DOHH2 (cell line): ENCODE results near the gene SIVA1.

Source experiments
- H3F3A ChIP-seq: fragments of 200-600 bp; sonication (generic), shearing (Covaris generic); 2 replicates; pipeline ENCODE4 v1.6.0; 2016; ENCODE audit warnings: antibody characterized with exemption, mild to moderate bottlenecking; ENCODE audit not compliant: control insufficient read depth, insufficient read depth
- H3K27ac ChIP-seq: fragments of 200-600 bp; sonication (generic); 2 replicates; pipeline ENCODE4 v1.5.1; 2014; ENCODE audit warnings: low read depth, mild to moderate bottlenecking, low read length, moderate library complexity
- H3K27me3 ChIP-seq: fragments of 200-600 bp; sonication (generic); 2 replicates; pipeline ENCODE4 v1.6.1; 2014; ENCODE audit warnings: mild to moderate bottlenecking, low read length, mixed read lengths; ENCODE audit not compliant: control insufficient read depth
- H3K36me3 ChIP-seq: fragments of 200-600 bp; sonication (generic); 2 replicates; pipeline ENCODE4 v1.6.1; 2014; ENCODE audit warnings: mild to moderate bottlenecking, low read length, moderate library complexity, mixed read lengths; ENCODE audit not compliant: control insufficient read depth
- H3K4me1 ChIP-seq: fragments of 200-600 bp; sonication (generic); 2 replicates; pipeline ENCODE4 v1.6.1; 2014; ENCODE audit warnings: mild to moderate bottlenecking, low read length, mixed read lengths; ENCODE audit not compliant: control insufficient read depth
- H3K4me2 ChIP-seq: fragments of 200-600 bp; sonication (generic); 2 replicates; pipeline ENCODE4 v1.6.0; 2014; ENCODE audit warnings: mild to moderate bottlenecking, low read length, moderate library complexity
- H3K4me3 ChIP-seq: fragments of 200-600 bp; sonication (generic); 2 replicates; pipeline ENCODE4 v1.5.1; 2014; ENCODE audit warnings: mild to moderate bottlenecking, low read length, mixed read lengths
- H3K79me2 ChIP-seq: fragments of 200-600 bp; sonication (generic); 2 replicates; pipeline ENCODE4 v1.6.1; 2014; ENCODE audit warnings: mild to moderate bottlenecking, low read length, mixed read lengths; ENCODE audit not compliant: control insufficient read depth
- H3K9me2 ChIP-seq: fragments of 200-600 bp; sonication (generic); replicated peaks from 2 replicates; pipeline ENCODE4 v1.6.1; 2014; ENCODE audit warnings: mild to moderate bottlenecking, low read length, mixed read lengths; ENCODE audit not compliant: control insufficient read depth
- H3K9me3 ChIP-seq: fragments of 200-600 bp; sonication (generic); 2 replicates; pipeline ENCODE4 v1.6.1; 2014; ENCODE audit warnings: antibody characterized with exemption, low read length, mixed read lengths; ENCODE audit not compliant: control insufficient read depth, insufficient read depth
- H4K20me1 ChIP-seq: fragments of 200-600 bp; sonication (generic); 2 replicates; pipeline ENCODE4 v1.6.0; 2014; ENCODE audit warnings: low read depth, mild to moderate bottlenecking, antibody characterized with exemption, low read length, moderate library complexity; ENCODE audit not compliant: control insufficient read depth, insufficient read depth
- CTCF ChIP-seq: fragments of 200-600 bp; sonication (generic); IDR thresholded peaks from one replicate; pipeline ENCODE4 v1.5.1; 2014; ENCODE audit warnings: antibody characterized with exemption, mild to moderate bottlenecking, low read depth, low read length; ENCODE audit not compliant: poor library complexity, severe bottlenecking
- EZH2phosphoT487 ChIP-seq: fragments of 200-600 bp; sonication (generic); IDR thresholded peaks from 2 replicates; pipeline ENCODE4 v1.6.1; 2017; ENCODE audit warnings: borderline replicate concordance, mild to moderate bottlenecking, antibody characterized with exemption, low read length, moderate library complexity, mixed read lengths

Gene SIVA1

DNA sequence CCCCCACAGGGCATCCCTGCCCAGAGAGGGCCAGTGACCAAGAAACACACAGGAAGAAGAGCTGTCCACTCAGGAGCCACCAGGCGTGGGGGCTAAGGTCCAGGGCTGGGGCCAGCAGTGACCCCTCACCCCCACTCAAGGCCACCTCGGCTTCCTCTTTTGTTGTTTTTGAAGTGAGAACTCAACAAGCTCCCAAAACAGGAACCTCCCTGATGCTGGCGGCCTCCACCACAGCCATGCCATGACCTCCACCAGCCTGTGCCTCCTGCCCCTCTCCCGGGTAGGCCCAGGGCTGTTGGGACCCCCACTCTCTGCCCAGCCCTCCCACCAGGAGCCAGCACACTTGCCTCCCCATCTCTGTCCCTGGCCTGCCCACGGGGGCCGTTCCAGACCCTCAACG is 34.8 kb downstream of the SIVA1 start:
- no peaks in the 10 kb centered on the region for H3K27me3 ChIP-seq
- H3K79me2 ChIP-seq, result peaks cover 46% of the 10 kb centered on the region
- no peaks in the 10 kb centered on the region for H3K4me1 ChIP-seq
- H3K4me3 ChIP-seq, result no peak overlapping the region
- H3K9me2 ChIP-seq, result no peaks in the 10 kb centered on the region
- no peaks in the 10 kb centered on the region for H3K9me3 ChIP-seq
- H3K4me2 ChIP-seq, result no peak overlapping the region
- peaks cover 41% of the 10 kb centered on the region for H3K36me3 ChIP-seq
- no peaks in the 10 kb centered on the region for H4K20me1 ChIP-seq
- no peak overlapping the region for H3K27ac ChIP-seq
- no peaks in the 10 kb centered on the region for H3F3A ChIP-seq
- TF ChIP-seq CTCF (no peak), EZH2phosphoT487 (no peak)

DNA sequence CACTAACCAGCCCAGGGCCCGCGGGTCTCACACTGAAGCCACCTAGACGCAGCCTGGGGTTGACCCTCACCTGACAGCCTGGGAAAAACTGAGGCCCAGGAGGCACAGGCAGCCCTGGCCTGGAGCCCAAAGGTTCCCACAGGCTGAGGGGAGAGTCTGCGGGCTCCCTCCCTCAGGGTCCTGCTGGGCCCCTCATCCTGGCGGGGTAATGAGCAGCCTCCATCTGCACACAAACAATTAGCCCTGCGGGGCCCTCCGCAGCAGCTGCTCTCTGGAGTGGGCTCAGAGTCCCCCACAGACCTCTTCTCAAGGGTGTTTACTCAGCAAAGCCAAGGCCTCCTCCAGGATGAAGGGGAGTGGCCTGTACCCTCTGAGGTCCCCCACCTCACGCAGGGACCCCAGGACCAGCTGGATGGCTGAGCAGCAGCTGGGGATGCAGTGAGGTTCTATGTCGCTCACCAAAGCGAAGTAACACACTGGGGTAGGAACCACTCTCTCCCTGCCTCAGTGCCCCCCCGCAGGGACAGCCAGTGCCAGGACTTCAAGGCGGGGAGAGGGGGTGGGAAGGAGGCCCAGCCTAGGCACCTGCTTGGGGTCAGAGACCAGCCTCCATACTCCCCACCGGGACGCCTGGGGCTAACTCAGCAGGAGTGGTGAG is 35.3 kb downstream of the SIVA1 start:
- Histone ChIP-seq H3K27me3 (no peaks in the 10 kb centered on the region), H4K20me1 (no peaks in the 10 kb centered on the region), H3F3A (no peaks in the 10 kb centered on the region), H3K4me2 (no peak overlapping the region), H3K79me2 (peaks cover 52% of the 10 kb centered on the region), H3K27ac (no peak overlapping the region), H3K4me1 (no peaks in the 10 kb centered on the region), H3K36me3 (peaks cover 41% of the 10 kb centered on the region), H3K9me3 (no peaks in the 10 kb centered on the region), H3K4me3 (no peak overlapping the region), H3K9me2 (no peaks in the 10 kb centered on the region)
- TF ChIP-seq EZH2phosphoT487, result no peak
- TF ChIP-seq CTCF, result no peak

GRCh38 chr14:104788873-104789663 is 36.1 kb downstream of the SIVA1 start:
- peaks cover 7% of the 10 kb centered on the region for H3K4me1 ChIP-seq

More at GRCh38 chr14:104788873-104789663, 36.1 kb downstream of the SIVA1 start:
- no peaks in the 10 kb centered on the region for H3F3A ChIP-seq
- H3K79me2 ChIP-seq, result peaks cover 59% of the 10 kb centered on the region
- H3K36me3 ChIP-seq, result peaks cover 45% of the 10 kb centered on the region
- TF ChIP-seq EZH2phosphoT487 (no peak), CTCF (no peak)
- H3K27ac ChIP-seq, result no peak overlapping the region
- no peak overlapping the region for H3K4me2 ChIP-seq
- no peaks in the 10 kb centered on the region for H3K9me2 ChIP-seq
- H3K27me3 ChIP-seq, result no peaks in the 10 kb centered on the region
- peaks cover 7% of the 10 kb centered on the region for H4K20me1 ChIP-seq
- H3K4me3 ChIP-seq, result no peak overlapping the region
- H3K9me3 ChIP-seq, result no peaks in the 10 kb centered on the region
